ENCODE data around the gene WRAP73. TPM values are rescaled to one million over a fixed set of nuclear protein-coding genes. Genes with fewer than 3 reads are reported as not detected.

Gene WRAP73
- total RNA-seq, 2 donors from 2014 or later, result 22.3 to 39.5 TPM

DNA sequence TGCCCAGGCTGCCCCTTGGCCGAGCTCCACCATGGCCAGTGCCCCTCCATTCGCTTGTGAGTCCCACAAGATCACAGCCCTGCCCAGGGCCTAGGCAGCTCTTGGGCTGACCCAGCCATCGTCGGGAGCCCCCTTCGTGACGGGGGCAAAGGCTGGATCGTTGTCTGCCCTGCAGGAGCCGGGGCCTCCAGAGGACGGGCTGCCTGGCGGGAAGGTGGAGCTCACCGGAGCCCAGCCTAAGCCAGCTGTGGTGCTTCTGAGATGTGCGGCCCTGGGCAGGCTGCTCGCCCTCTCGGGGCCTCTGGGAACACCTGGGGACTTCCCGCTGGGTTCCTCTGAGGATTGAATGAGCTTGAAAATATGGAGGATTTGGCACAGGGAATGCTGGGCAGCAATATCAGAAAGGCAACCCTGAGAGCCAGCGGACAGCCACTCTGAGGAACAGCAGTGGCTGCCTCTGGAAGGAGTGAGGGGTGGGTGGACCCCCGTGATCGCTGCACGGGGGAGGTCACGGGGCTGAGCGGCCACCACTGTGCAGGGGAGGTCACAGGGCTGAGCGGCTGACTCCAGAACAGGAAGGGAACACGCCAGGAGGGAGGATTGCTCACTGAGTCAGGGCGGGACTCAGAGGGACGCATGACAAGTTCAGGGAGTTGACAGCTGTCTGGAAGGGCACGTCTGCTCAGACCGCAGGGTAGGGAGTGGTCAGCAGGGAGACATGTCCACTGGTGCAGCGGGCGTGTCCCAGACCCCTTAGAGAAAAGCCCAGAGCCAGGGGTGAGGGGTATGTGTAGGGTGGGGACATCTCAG lies 21.7 kb upstream of the WRAP73 start:
- Histone ChIP-seq H3K4me1 (replicated peaks) (no peaks in the 10 kb centered on the region), H3K27me3 (replicated peaks; ENCODE audit: insufficient read depth) (no peaks in the 10 kb centered on the region), H3K4me3 (no peak overlapping the region), H3K9me3 (no peaks in the 10 kb centered on the region), H3K27ac (no peak overlapping the region), H3K36me3 (no peaks in the 10 kb centered on the region)
- intact Hi-C loops (cut with DNase I), result no loop called here
- WGBS, result 74% methylated on average over 29 of the region's 29 CpGs
- DNase-seq (ENCODE audit: low spot score), result no peak
- TF ChIP-seq, protein P1, sequence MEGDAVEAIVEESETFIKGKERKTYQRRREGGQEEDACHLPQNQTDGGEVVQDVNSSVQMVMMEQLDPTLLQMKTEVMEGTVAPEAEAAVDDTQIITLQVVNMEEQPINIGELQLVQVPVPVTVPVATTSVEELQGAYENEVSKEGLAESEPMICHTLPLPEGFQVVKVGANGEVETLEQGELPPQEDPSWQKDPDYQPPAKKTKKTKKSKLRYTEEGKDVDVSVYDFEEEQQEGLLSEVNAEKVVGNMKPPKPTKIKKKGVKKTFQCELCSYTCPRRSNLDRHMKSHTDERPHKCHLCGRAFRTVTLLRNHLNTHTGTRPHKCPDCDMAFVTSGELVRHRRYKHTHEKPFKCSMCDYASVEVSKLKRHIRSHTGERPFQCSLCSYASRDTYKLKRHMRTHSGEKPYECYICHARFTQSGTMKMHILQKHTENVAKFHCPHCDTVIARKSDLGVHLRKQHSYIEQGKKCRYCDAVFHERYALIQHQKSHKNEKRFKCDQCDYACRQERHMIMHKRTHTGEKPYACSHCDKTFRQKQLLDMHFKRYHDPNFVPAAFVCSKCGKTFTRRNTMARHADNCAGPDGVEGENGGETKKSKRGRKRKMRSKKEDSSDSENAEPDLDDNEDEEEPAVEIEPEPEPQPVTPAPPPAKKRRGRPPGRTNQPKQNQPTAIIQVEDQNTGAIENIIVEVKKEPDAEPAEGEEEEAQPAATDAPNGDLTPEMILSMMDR (IDR thresholded peaks at IDR 0.05), result no peak
- TF ChIP-seq POLR2AphosphoS5 (IDR thresholded peaks at IDR 0.05), result no peak
- no peak for TF ChIP-seq POLR2A (IDR thresholded peaks at IDR 0.05)

DNA sequence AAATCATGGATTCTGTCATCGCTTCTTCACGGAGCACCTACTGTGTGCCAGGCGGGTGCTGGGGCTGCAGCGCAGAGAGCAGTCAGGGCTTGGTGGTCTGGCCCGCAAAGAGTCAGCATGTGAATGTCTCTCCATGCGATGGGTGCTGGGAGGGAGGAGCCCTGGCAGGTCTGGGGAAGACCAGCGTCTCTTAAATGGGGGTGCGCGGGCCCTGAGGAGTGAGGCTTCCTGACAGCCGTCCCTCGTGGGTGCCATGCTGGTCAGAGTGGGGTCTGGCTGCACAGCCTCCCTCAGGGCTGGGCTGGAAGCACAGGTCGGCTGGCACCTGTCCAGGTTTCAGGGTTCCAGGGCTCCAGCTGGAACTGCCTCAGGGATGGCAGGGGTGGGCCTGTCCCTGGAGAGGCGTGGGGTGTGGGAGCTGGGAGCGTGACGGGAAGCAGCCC lies 20.9 kb upstream of the WRAP73 start:
- H3K36me3 ChIP-seq, result no peaks in the 10 kb centered on the region
- H3K4me3 ChIP-seq, result no peak overlapping the region
- TF ChIP-seq, protein P1 (IDR thresholded peaks at IDR 0.05), result no peak
- no peak for TF ChIP-seq POLR2A (IDR thresholded peaks at IDR 0.05)
- no peak for TF ChIP-seq POLR2AphosphoS5 (IDR thresholded peaks at IDR 0.05)
- H3K9me3 ChIP-seq, result no peaks in the 10 kb centered on the region
- intact Hi-C loops (cut with DNase I), result no loop called here
- no peak for DNase-seq (ENCODE audit: low spot score)
- 85% methylated on average over 13 of the region's 15 CpGs for WGBS
- no peaks in the 10 kb centered on the region for H3K27me3 ChIP-seq (replicated peaks; ENCODE audit: insufficient read depth)
- H3K4me1 ChIP-seq (replicated peaks), result no peaks in the 10 kb centered on the region
- H3K27ac ChIP-seq, result no peak overlapping the region

DNA sequence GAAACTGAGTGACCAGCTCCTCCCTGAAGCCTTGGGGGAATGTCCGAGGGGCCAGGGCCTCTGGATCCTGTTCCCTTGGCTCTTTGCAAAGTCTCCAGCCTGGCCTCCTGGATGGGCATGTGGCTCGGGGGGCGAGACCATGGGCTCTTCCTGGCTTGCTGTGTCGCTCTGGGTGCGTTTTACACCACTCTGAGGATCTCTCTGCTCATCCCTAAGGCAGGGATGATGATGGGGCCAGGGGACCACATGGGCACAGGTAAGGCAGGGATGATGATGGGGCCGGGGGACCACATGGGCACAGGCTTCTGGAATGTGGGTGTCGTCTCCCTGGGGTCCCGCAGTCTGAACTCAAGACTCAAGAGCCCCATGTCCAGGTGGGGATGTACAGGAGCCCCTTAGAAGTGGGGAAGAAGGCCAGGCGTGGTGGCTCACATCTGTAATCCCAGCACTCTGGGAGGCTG lies 20.1 kb upstream of the WRAP73 start:
- no peak overlapping the region for H3K27ac ChIP-seq
- no peak for TF ChIP-seq POLR2AphosphoS5 (IDR thresholded peaks at IDR 0.05)
- no peak for TF ChIP-seq POLR2A (IDR thresholded peaks at IDR 0.05)
- TF ChIP-seq, protein P1 (IDR thresholded peaks at IDR 0.05), result no peak
- WGBS, result 89% methylated on average over 9 of the region's 9 CpGs
- H3K4me3 ChIP-seq, result no peak overlapping the region
- H3K36me3 ChIP-seq, result no peaks in the 10 kb centered on the region
- no peak for DNase-seq (ENCODE audit: low spot score)
- H3K4me1 ChIP-seq (replicated peaks), result no peaks in the 10 kb centered on the region
- intact Hi-C loops (cut with DNase I), result no loop called here
- no peaks in the 10 kb centered on the region for H3K9me3 ChIP-seq
- H3K27me3 ChIP-seq (replicated peaks; ENCODE audit: insufficient read depth), result no peaks in the 10 kb centered on the region

DNA sequence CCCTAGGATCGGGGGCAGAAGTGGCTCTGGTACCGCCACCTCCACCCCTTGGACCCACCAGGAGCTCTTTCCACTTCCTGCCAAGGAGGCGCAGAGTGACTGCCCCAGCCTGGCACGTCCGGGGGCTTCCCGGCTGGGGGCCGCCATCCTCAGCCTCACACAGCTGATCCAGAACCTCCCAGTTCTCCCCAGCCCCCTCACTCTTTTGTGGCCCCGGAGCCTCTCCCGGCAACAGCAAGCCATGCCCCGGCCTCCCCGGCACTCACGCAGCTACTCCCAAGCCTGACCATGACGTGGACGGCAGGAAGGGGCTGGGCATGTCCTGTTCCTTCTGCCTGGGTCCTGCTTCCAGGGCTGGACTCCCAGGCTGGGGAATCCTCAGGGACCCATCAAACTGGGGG lies 19.5 kb upstream of the WRAP73 start:
- Histone ChIP-seq H3K36me3 (no peaks in the 10 kb centered on the region), H3K4me3 (no peak overlapping the region), H3K27me3 (replicated peaks; ENCODE audit: insufficient read depth) (no peaks in the 10 kb centered on the region), H3K4me1 (replicated peaks) (no peaks in the 10 kb centered on the region), H3K27ac (no peak overlapping the region), H3K9me3 (no peaks in the 10 kb centered on the region)
- DNase-seq (ENCODE audit: low spot score), result no peak
- intact Hi-C loops (cut with DNase I), result no loop called here
- WGBS, result 83% methylated on average over 14 of the region's 14 CpGs
- TF ChIP-seq, protein P1 (IDR thresholded peaks at IDR 0.05), result no peak
- TF ChIP-seq POLR2A (IDR thresholded peaks at IDR 0.05) (no peak), POLR2AphosphoS5 (IDR thresholded peaks at IDR 0.05) (no peak)
